ENCODE results near the gene FECH. TPM values are rescaled to one million over a fixed set of nuclear protein-coding genes. Genes with fewer than 3 reads are reported as not detected.

FECH gene
- total and polyA plus RNA-seq, 2 of the 4 experiments (the other 2 are of a cell fraction), result 32.3 to 52.2 TPM

DNA sequence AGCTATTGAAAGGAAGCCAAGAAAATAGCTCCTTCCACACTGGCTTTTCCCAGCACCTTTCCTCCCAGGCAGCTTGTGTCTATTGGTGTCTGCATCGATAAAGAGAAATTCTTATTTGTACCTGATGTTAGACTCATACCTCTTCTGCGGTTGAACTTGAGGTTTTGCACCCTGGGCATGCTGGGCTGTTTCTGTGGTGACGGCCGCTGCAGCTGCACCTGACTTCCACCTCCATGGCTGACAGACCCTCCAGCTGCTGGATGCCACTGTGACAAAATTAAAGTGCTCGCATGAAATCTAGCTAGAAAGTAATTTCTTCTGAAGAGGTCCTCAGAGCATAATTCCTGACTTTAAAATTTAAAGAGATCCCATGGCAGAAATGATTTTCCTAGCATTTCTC is 6.6 kb downstream of the FECH start:
- no peak overlapping the region for H3K27ac ChIP-seq (ENCODE audit: insufficient read depth, low read length)
- no peak overlapping the region for H2AFZ ChIP-seq (replicated peaks; ENCODE audit: low read length, poor library complexity)
- intact Hi-C loops (cut with micrococcal nuclease), result no loop called here
- no TSS peak for BruUV-seq (replicated peaks)
- no peak overlapping the region for H3K4me2 ChIP-seq (ENCODE audit: low read depth, low read length)
- ATAC-seq (ENCODE audit: low read depth), result no peak
- no peak overlapping the region for H4K8ac ChIP-seq (ENCODE audit: low read depth in 2 of 2, low read length in 2 of 2)
- DNase-seq, result no peak
- H3K23ac ChIP-seq (ENCODE audit: low read depth, low read length), result no peak overlapping the region
- peaks cover 0 to 7% of the 10 kb centered on the region in 2 experiments for H3K79me1 ChIP-seq (ENCODE audit: low read depth in 1 of 2, low read length in 2 of 2)
- H3K27me3 ChIP-seq (ENCODE audit: control insufficient read depth, insufficient read depth, low read length), result no peaks in the 10 kb centered on the region
- H3K4me1 ChIP-seq (ENCODE audit: control insufficient read depth, insufficient read depth, low read length), result no peaks in the 10 kb centered on the region
- no peak overlapping the region for H3K4ac ChIP-seq (ENCODE audit: low read depth, low read length)
- H4K91ac ChIP-seq (ENCODE audit: insufficient read depth, low read depth, low read length), result no peak overlapping the region
- no peak overlapping the region for H2BK20ac ChIP-seq (ENCODE audit: low read depth, low read length)
- ChIA-PET POLR2A (ENCODE audit: unreplicated experiment) (no interaction called here), CTCF (no interaction called here)
- no peak overlapping the region for H2BK15ac ChIP-seq (ENCODE audit: low read depth, low read length)
- peaks cover 34% of the 10 kb centered on the region for H3K36me3 ChIP-seq (ENCODE audit: control insufficient read depth, insufficient read depth, low read length)
- no peak overlapping the region for H2AK5ac ChIP-seq (ENCODE audit: low read depth, low read length)
- no peak for TF ChIP-seq POLR2A (IDR thresholded peaks at IDR 0.05; ENCODE audit: low read depth, low read length)
- no peak for TF ChIP-seq SMC3 (IDR thresholded peaks at IDR 0.05; ENCODE audit: low read depth, low read length)
- TF ChIP-seq, protein P1, sequence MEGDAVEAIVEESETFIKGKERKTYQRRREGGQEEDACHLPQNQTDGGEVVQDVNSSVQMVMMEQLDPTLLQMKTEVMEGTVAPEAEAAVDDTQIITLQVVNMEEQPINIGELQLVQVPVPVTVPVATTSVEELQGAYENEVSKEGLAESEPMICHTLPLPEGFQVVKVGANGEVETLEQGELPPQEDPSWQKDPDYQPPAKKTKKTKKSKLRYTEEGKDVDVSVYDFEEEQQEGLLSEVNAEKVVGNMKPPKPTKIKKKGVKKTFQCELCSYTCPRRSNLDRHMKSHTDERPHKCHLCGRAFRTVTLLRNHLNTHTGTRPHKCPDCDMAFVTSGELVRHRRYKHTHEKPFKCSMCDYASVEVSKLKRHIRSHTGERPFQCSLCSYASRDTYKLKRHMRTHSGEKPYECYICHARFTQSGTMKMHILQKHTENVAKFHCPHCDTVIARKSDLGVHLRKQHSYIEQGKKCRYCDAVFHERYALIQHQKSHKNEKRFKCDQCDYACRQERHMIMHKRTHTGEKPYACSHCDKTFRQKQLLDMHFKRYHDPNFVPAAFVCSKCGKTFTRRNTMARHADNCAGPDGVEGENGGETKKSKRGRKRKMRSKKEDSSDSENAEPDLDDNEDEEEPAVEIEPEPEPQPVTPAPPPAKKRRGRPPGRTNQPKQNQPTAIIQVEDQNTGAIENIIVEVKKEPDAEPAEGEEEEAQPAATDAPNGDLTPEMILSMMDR (conservative IDR thresholded peaks at IDR 0.05; ENCODE audit: low read depth, low read length), result no peak
- no peak for TF ChIP-seq FOS (IDR thresholded peaks at IDR 0.05; ENCODE audit: low read depth, low read length)
- TF ChIP-seq NFE2L2 (IDR thresholded peaks at IDR 0.05; ENCODE audit: low read depth, low read length), result no peak
- TF ChIP-seq CEBPB (IDR thresholded peaks at IDR 0.05; ENCODE audit: low read depth, low read length), result no peak
- TF ChIP-seq MAZ (IDR thresholded peaks at IDR 0.05; ENCODE audit: borderline replicate concordance, low read depth, low read length), result no peak
- no peak for TF ChIP-seq RFX5 (IDR thresholded peaks at IDR 0.05; ENCODE audit: low read depth, low read length)
- TF ChIP-seq MAFK (IDR thresholded peaks at IDR 0.05; ENCODE audit: low read depth, low read length), result no peak
- no peak for TF ChIP-seq ELK1 (IDR thresholded peaks at IDR 0.05; ENCODE audit: borderline replicate concordance, low read depth, low read length)
- TF ChIP-seq, protein P2, sequence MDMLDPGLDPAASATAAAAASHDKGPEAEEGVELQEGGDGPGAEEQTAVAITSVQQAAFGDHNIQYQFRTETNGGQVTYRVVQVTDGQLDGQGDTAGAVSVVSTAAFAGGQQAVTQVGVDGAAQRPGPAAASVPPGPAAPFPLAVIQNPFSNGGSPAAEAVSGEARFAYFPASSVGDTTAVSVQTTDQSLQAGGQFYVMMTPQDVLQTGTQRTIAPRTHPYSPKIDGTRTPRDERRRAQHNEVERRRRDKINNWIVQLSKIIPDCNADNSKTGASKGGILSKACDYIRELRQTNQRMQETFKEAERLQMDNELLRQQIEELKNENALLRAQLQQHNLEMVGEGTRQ (IDR thresholded peaks at IDR 0.05; ENCODE audit: low read depth, low read length), result no peak
- no peak for TF ChIP-seq CHD1 (IDR thresholded peaks at IDR 0.05; ENCODE audit: low read depth, low read length)
- TF ChIP-seq RCOR1 (IDR thresholded peaks at IDR 0.05; ENCODE audit: insufficient replicate concordance, low read length), result no peak
- dilution Hi-C loops (cut with HindIII; ENCODE audit: low sequenced_read_pairs, unreplicated experiment), result no loop called here
- no peak overlapping the region for H3K18ac ChIP-seq (ENCODE audit: low read depth, low read length)
- H3K9me3 ChIP-seq (ENCODE audit: control insufficient read depth, insufficient read depth, low read length), result no peaks in the 10 kb centered on the region
- no peak overlapping the region for H4K5ac ChIP-seq (ENCODE audit: low read depth, low read length)
- H3K9ac ChIP-seq (ENCODE audit: low read depth, low read length), result no peak overlapping the region
- 100% methylated on average over 4 of the region's 5 CpGs; no CpG with 5 or more reads in 1 of the 2 experiments for WGBS, 2 experiments (ENCODE audit: extremely low coverage in 2 of 2, insufficient read length in 1 of 2)
- no peak overlapping the region for H2BK120ac ChIP-seq (ENCODE audit: low read depth, low read length)
- no peak overlapping the region for H3K4me3 ChIP-seq (ENCODE audit: insufficient read depth, low read depth, low read length)
- H2AK9ac ChIP-seq (replicated peaks; ENCODE audit: low read depth, low read length, poor library complexity), result no peak overlapping the region
- no peak overlapping the region for H2BK5ac ChIP-seq (ENCODE audit: low read depth, low read length, poor library complexity, severe bottlenecking)
- H4K20me1 ChIP-seq (ENCODE audit: insufficient read depth, low read length), result no peaks in the 10 kb centered on the region
- no peak overlapping the region for H3K14ac ChIP-seq (replicated peaks; ENCODE audit: low read depth, low read length)
- H3K56ac ChIP-seq (ENCODE audit: extremely low read depth, insufficient read depth, low read length), result no peak overlapping the region
- H3K9me1 ChIP-seq (ENCODE audit: insufficient read depth, low read length), result no peaks in the 10 kb centered on the region; the same call in 1 of the 2 replicates
- in situ Hi-C loops (cut with MboI; ENCODE audit: low sequenced_read_pairs), result no loop called here
